Lung microvascular endothelial cell (primary cell): ENCODE data around the gene HADHB. TPM values are rescaled to one million over a fixed set of nuclear protein-coding genes. Genes with fewer than 3 reads are reported as not detected.
A peak's percentile ranks its signal among the peaks of the same experiment; 100 is the strongest.

Experiments used
- DNase-seq, 2 donors: peaks; one replicate each; pipeline versions ENCODE4 v3.0.0 to v3.0.0-alpha.2; 2010; ENCODE audit warnings: low read depth in 2 of 2
- total RNA-seq: library from RNA; depleted of rRNA; stranded (reverse); fragments of >200 nt; gene quantifications from 2 replicates; pipeline ENCODE4 v1.2.1, GENCODE V29; 2014

The HADHB gene
- total RNA-seq, result 97.2 and 107 TPM in 2 replicates

- peak; percentile 87 to 90 for DNase-seq
These were observed at the start of gene HADHB, which contains the start of gene HADHA for GRCh38 chr2:26244309-26245230. Gene HADHB, plus strand, starts transcription at chr2:26244939. Its CDS starts 9,316 bp downstream, at chr2:26254255. Gene HADHA, minus strand, starts transcription at chr2:26244632. Its CDS starts 36 bp downstream, at chr2:26244596.

- DNase-seq, result no peak
These were observed 49.4 kb upstream of the HADHB start for GRCh38 chr2:26195040-26195984.

GRCh38 chr2:26196683-26197418, 47.9 kb upstream of the HADHB start:
- DNase-seq, result peak in 1 of 2 donors; percentile 46

- no peak for DNase-seq
These were observed 47.2 kb upstream of the HADHB start for GRCh38 chr2:26197516-26197915.

GRCh38 chr2:26202981-26203490, 41.7 kb upstream of the HADHB start:
- DNase-seq, result no peak

- DNase-seq, result no peak
These were observed 40.8 kb upstream of the HADHB start for GRCh38 chr2:26203906-26204305.

- DNase-seq, result no peak
These were observed 32.7 kb upstream of the HADHB start for GRCh38 chr2:26212011-26212410.

- no peak for DNase-seq
These were observed 30.0 kb upstream of the HADHB start for GRCh38 chr2:26214759-26215158.

- no peak for DNase-seq
These were observed 28.9 kb upstream of the HADHB start for GRCh38 chr2:26215833-26216232.

- no peak for DNase-seq
These were observed 28.2 kb upstream of the HADHB start for GRCh38 chr2:26216587-26216986.

GRCh38 chr2:26217720-26218119, 27.0 kb upstream of the HADHB start:
- DNase-seq, result no peak

- DNase-seq, result no peak
These were observed 21.7 kb upstream of the HADHB start for GRCh38 chr2:26223018-26223417.

GRCh38 chr2:26224095-26224494, 20.6 kb upstream of the HADHB start:
- no peak for DNase-seq

- peak in 1 of 2 donors; percentile 69 for DNase-seq
These were observed 15.1 kb upstream of the HADHB start for GRCh38 chr2:26229595-26229994.

- no peak for DNase-seq
These were observed 13.9 kb upstream of the HADHB start for GRCh38 chr2:26230806-26231205.

GRCh38 chr2:26235089-26235488, 9.7 kb upstream of the HADHB start:
- DNase-seq, result peak in 1 of 2 donors; percentile 39

GRCh38 chr2:26237868-26238267, 6.9 kb upstream of the HADHB start:
- no peak for DNase-seq

GRCh38 chr2:26238311-26238958, 6.3 kb upstream of the HADHB start:
- peak in 1 of 2 donors; percentile 6 for DNase-seq

GRCh38 chr2:26241928-26242436, 2.8 kb upstream of the HADHB start:
- no peak for DNase-seq
